Ectodermal cell (in vitro differentiated cells): ENCODE results near the gene MEPCE.

ENCODE experiments used
- H3K27ac ChIP-seq: 2 replicates; pipeline ENCODE4 v1.7.0; 2013; ENCODE audit warnings: mild to moderate bottlenecking, low read depth, low read length; ENCODE audit not compliant: insufficient read depth, poor library complexity, severe bottlenecking
- H3K27me3 ChIP-seq: 2 replicates; pipeline ENCODE4 v1.7.0; 2013; ENCODE audit warnings: mild to moderate bottlenecking, low read length; ENCODE audit not compliant: insufficient read depth, control insufficient read depth, poor library complexity, severe bottlenecking
- H3K36me3 ChIP-seq: one replicate; pipeline ENCODE4 v1.7.0; 2013; ENCODE audit warnings: low read length; ENCODE audit not compliant: control insufficient read depth, insufficient read depth
- H3K4me1 ChIP-seq: one replicate; pipeline ENCODE4 v1.7.0; 2013; ENCODE audit warnings: low read length; ENCODE audit not compliant: control insufficient read depth, insufficient read depth
- H3K4me3 ChIP-seq: 2 replicates; pipeline ENCODE4 v1.7.0; 2013; ENCODE audit warnings: low read depth, low read length, control low read depth; ENCODE audit not compliant: insufficient read depth
- H3K9me3 ChIP-seq: 2 replicates; pipeline ENCODE4 v1.7.0; 2013; ENCODE audit warnings: mild to moderate bottlenecking, low read length, moderate library complexity; ENCODE audit not compliant: control insufficient read depth
- WGBS, 2 experiments: methylation state at CpG; one replicate each; pipeline ENCODE4 v1.1.7; 2013; ENCODE audit warnings: missing lambda C conversion rate in 2 of 2; 5-methylcytosine and 5-hydroxymethylcytosine counted together

The MEPCE gene

GRCh38 chr7:100426516-100426915 is 3.1 kb upstream of the MEPCE start:
- Histone ChIP-seq H3K4me3 (no peak overlapping the region), H3K36me3 (no peaks in the 10 kb centered on the region), H3K27me3 (peaks cover 10% of the 10 kb centered on the region), H3K27ac (no peak overlapping the region), H3K4me1 (peaks cover 12% of the 10 kb centered on the region), H3K9me3 (peaks cover 5% of the 10 kb centered on the region)

GRCh38 chr7:100427762-100428198 is 1.9 kb upstream of the MEPCE start:
- peak overlapping the region; percentile 57 for H3K4me3 ChIP-seq
- WGBS, 2 experiments = 70 to 72% methylated on average over 16 of the region's 16 CpGs
- peaks cover 10% of the 10 kb centered on the region for H3K27me3 ChIP-seq
- peaks cover 5% of the 10 kb centered on the region for H3K9me3 ChIP-seq
- peaks cover 21% of the 10 kb centered on the region for H3K4me1 ChIP-seq
- peaks cover 7% of the 10 kb centered on the region for H3K36me3 ChIP-seq
- no peak overlapping the region for H3K27ac ChIP-seq

- H3K36me3 ChIP-seq = peaks cover 13% of the 10 kb centered on the region
- peaks cover 10% of the 10 kb centered on the region for H3K27me3 ChIP-seq
- 1% methylated on average over 66 of the region's 66 CpGs for WGBS, 2 experiments
- peak within 1 kb of the TSS; percentile 98 for H3K27ac ChIP-seq
- H3K4me3 ChIP-seq = peak within 1 kb of the TSS; percentile 91
- peaks cover 21% of the 10 kb centered on the region for H3K4me1 ChIP-seq
- peaks cover 5% of the 10 kb centered on the region for H3K9me3 ChIP-seq
Measured at GRCh38 chr7:100428199-100428966, 1.2 kb upstream of the MEPCE start, which contains the start of gene ZCWPW1. Gene ZCWPW1, minus strand, starts transcription at chr7:100428703. Its CDS starts 8,054 bp downstream, at chr7:100420649.

- Histone ChIP-seq H3K27ac (peak overlapping the region; percentile 98), H3K4me3 (peak overlapping the region; percentile 91), H3K27me3 (peaks cover 10% of the 10 kb centered on the region), H3K9me3 (peaks cover 5% of the 10 kb centered on the region), H3K36me3 (peaks cover 20% of the 10 kb centered on the region), H3K4me1 (peaks cover 21% of the 10 kb centered on the region)
- WGBS, 2 experiments = 0% methylated on average over 40 of the region's 40 CpGs
Measured at GRCh38 chr7:100428967-100429636, 529 bp upstream of the MEPCE start.

GRCh38 chr7:100430493-100431285 is 1.1 kb downstream of the MEPCE start:
- peak overlapping the region; percentile 91 for H3K4me3 ChIP-seq
- 53 to 60% methylated on average over 31 of the region's 31 CpGs for WGBS, 2 experiments
- peaks cover 6% of the 10 kb centered on the region for H3K27me3 ChIP-seq
- peaks cover 5% of the 10 kb centered on the region for H3K9me3 ChIP-seq
- H3K27ac ChIP-seq = peak overlapping the region; percentile 98
- peaks cover 21% of the 10 kb centered on the region for H3K36me3 ChIP-seq
- H3K4me1 ChIP-seq = peaks cover 21% of the 10 kb centered on the region

GRCh38 chr7:100431286-100431735 is 1.7 kb downstream of the MEPCE start:
- Histone ChIP-seq H3K36me3 (peaks cover 21% of the 10 kb centered on the region), H3K27ac (no peak overlapping the region), H3K4me1 (peaks cover 21% of the 10 kb centered on the region), H3K27me3 (peaks cover 6% of the 10 kb centered on the region), H3K4me3 (peak overlapping the region; percentile 91), H3K9me3 (peaks cover 5% of the 10 kb centered on the region)
- WGBS, 2 experiments = 94 to 95% methylated on average over 23 of the region's 23 CpGs

- H3K36me3 ChIP-seq = peaks cover 21% of the 10 kb centered on the region
- peaks cover 6% of the 10 kb centered on the region for H3K27me3 ChIP-seq
- H3K4me3 ChIP-seq = peak overlapping the region; percentile 18
- 89 to 90% methylated on average over 4 of the region's 4 CpGs for WGBS, 2 experiments
- H3K27ac ChIP-seq = no peak overlapping the region
- H3K4me1 ChIP-seq = peaks cover 21% of the 10 kb centered on the region
- peaks cover 5% of the 10 kb centered on the region for H3K9me3 ChIP-seq
Measured at GRCh38 chr7:100432053-100432452, 2.4 kb downstream of the MEPCE start.

- WGBS, 2 experiments = 96% methylated on average over 21 of the region's 21 CpGs
- Histone ChIP-seq H3K27ac (peak overlapping the region; percentile 36), H3K27me3 (peaks cover 2% of the 10 kb centered on the region), H3K36me3 (peaks cover 21% of the 10 kb centered on the region), H3K9me3 (peaks cover 2% of the 10 kb centered on the region), H3K4me1 (peaks cover 21% of the 10 kb centered on the region), H3K4me3 (peak overlapping the region; percentile 18)
Measured at GRCh38 chr7:100432621-100433275, 3.1 kb downstream of the MEPCE start.

GRCh38 chr7:100433276-100433591 is 3.6 kb downstream of the MEPCE start:
- 90 to 92% methylated on average over 4 of the region's 4 CpGs for WGBS, 2 experiments
- H3K4me1 ChIP-seq = peaks cover 21% of the 10 kb centered on the region
- peaks cover 21% of the 10 kb centered on the region for H3K36me3 ChIP-seq
- no peaks in the 10 kb centered on the region for H3K9me3 ChIP-seq
- no peak overlapping the region for H3K27ac ChIP-seq
- no peak overlapping the region for H3K4me3 ChIP-seq
- no peaks in the 10 kb centered on the region for H3K27me3 ChIP-seq
